Thoracic aorta (tissue), 2 donors: ENCODE results near the gene CORT. TPM values are rescaled to one million over a fixed set of nuclear protein-coding genes. Genes with fewer than 3 reads are reported as not detected.

Source experiments
- ATAC-seq: fragments of 150-250 bp; one replicate; pipeline ENCODE4 v1.8.0; 2017; ENCODE audit warnings: low read depth; ENCODE audit not compliant: insufficient number of reproducible peaks, low FRiP score
- DNase-seq: peaks from one replicate; pipeline ENCODE4 v3.0.0-alpha.2; 2020; ENCODE audit warnings: low spot score
- H3K27ac ChIP-seq, 2 donors: fragments of 200-600 bp; sonication (generic); 1 replicate in 1 of 2; 2 replicates in 1 of 2; pipeline ENCODE4 v1.5.1; 2016; ENCODE audit warnings: mild to moderate bottlenecking in 2 of 2, moderate library complexity in 2 of 2
- H3K27me3 ChIP-seq: fragments of 200-600 bp; sonication (generic); replicated peaks from 2 replicates; pipeline ENCODE4 v1.6.0; 2016; ENCODE audit warnings: mild to moderate bottlenecking; ENCODE audit not compliant: insufficient read depth
- H3K36me3 ChIP-seq: fragments of 200-600 bp; sonication (generic); one replicate; pipeline ENCODE4 v1.5.1; 2016
- H3K4me1 ChIP-seq, 2 donors: fragments of 200-600 bp; sonication (generic); 1 replicate in 1 of 2; 2 replicates in 1 of 2; pipeline versions ENCODE4 v1.5.1 to v1.6.0; 2016; ENCODE audit warnings: low read depth in 2 of 2, mild to moderate bottlenecking in 1 of 2; ENCODE audit not compliant: control insufficient read depth in 1 of 2
- H3K4me3 ChIP-seq: fragments of 200-600 bp; sonication (generic); 2 replicates; pipeline ENCODE4 v1.5.1; 2016; ENCODE audit warnings: mild to moderate bottlenecking
- H3K9me3 ChIP-seq: fragments of 200-600 bp; sonication (generic); 2 replicates; pipeline ENCODE4 v1.5.1; 2016
- CTCF ChIP-seq: fragments of 200-600 bp; sonication (generic); IDR thresholded peaks from one replicate; pipeline ENCODE4 v1.5.1; 2019; ENCODE audit warnings: antibody characterized with exemption
- total RNA-seq, 2 donors: library from RNA; depleted of rRNA; stranded (reverse); fragments of >200 nt; gene quantifications; one replicate each; pipeline versions ENCODE4 v1.1.0 to v1.2.3, GENCODE V29; 2016

Gene CORT
- total RNA-seq, 2 donors from 2014 or later, result not detected

GRCh38 chr1:10498231-10498630, 48.4 kb downstream of the CORT start:
- Histone ChIP-seq H3K9me3 (no peaks in the 10 kb centered on the region), H3K36me3 (peaks cover 7% of the 10 kb centered on the region), H3K4me3 (no peak overlapping the region), H3K27me3 (no peaks in the 10 kb centered on the region), H3K4me1 (peaks cover 7 to 12% of the 10 kb centered on the region in 2 donors), H3K27ac (no peak overlapping the region)
- no peak for DNase-seq
- ATAC-seq, result no peak
- TF ChIP-seq CTCF, result no peak

Other genes starting within 250 kb of the CORT start
- 10 to 100 TPM; 40.1 to 64.3 TPM for gene KIF1B, start 239.5 kb upstream of the CORT start, total RNA-seq
- gene PGD, start 51.0 kb upstream of the CORT start, total RNA-seq, result 10 to 100 TPM; 48.9 to 63.6 TPM
- 10 to 100 TPM in 1 of 2 donors, 1 to 10 TPM in 1; 6.4 to 10.4 TPM for gene CENPS, start 19.6 kb upstream of the CORT start, total RNA-seq
- gene DFFA, start 22.5 kb downstream of the CORT start, total RNA-seq, result 10 to 100 TPM; 14.8 to 16.4 TPM
- gene PEX14, start 24.9 kb downstream of the CORT start, total RNA-seq, result 10 to 100 TPM; 11.5 to 22.6 TPM